Body of pancreas (tissue), 4 donors: ENCODE measurements around the gene TRMU. TPM values are rescaled to one million over a fixed set of nuclear protein-coding genes. Genes with fewer than 3 reads are reported as not detected.
A peak's percentile ranks its signal among the peaks of the same experiment; 100 is the strongest.

Experiments used
- ATAC-seq: fragments of 150-250 bp; one replicate; pipeline ENCODE4 v1.9.1; 2016
- DNase-seq, 4 donors: peaks; one replicate each; pipeline ENCODE4 v3.0.0-alpha.2; 2019
- H3K27ac ChIP-seq, 4 donors: fragments of 200-600 bp; sonication (generic); 1 replicate in 3 of 4; 2 replicates in 1 of 4; pipeline versions ENCODE4 v1.5.1 to v1.6.1; 2016 to 2019; ENCODE audit warnings: mild to moderate bottlenecking in 1 of 4, mixed read lengths in 1 of 4, moderate library complexity in 1 of 4
- H3K27me3 ChIP-seq, 2 donors: fragments of 200-600 bp; sonication (generic); one replicate each; pipeline ENCODE4 v1.6.0; 2016; ENCODE audit warnings: mild to moderate bottlenecking in 1 of 2
- H3K36me3 ChIP-seq, 2 donors: fragments of 200-600 bp; sonication (generic); replicated peaks in 1 of 2; 2 replicates each; pipeline ENCODE4 v1.5.1; 2016; ENCODE audit warnings: low read depth in 2 of 2; ENCODE audit not compliant: insufficient read depth in 1 of 2
- H3K4me1 ChIP-seq: fragments of 200-600 bp; sonication (generic); one replicate; pipeline ENCODE4 v1.6.0; 2016
- H3K4me3 ChIP-seq, 2 donors: fragments of 200-600 bp; sonication (generic); 1 replicate in 1 of 2; 2 replicates in 1 of 2; pipeline ENCODE4 v1.5.1; 2016 to 2019
- H3K9me3 ChIP-seq, 3 donors: fragments of 200-600 bp; sonication (generic); 1 replicate in 2 of 3; 2 replicates in 1 of 3; pipeline ENCODE4 v1.5.1; 2016
- POLR2A ChIP-seq, 3 donors: fragments of 450-650 bp; IDR thresholded peaks; one replicate each; pipeline ENCODE4 v1.6.1; 2016; ENCODE audit warnings: antibody characterized with exemption in 3 of 3, mild to moderate bottlenecking in 2 of 3
- WGBS, 2 donors: methylation state at CpG; one replicate each; pipeline ENCODE4 v1.1.5; 2017; 5-methylcytosine and 5-hydroxymethylcytosine counted together
- intact Hi-C: fragments of 100-400 bp; cut with DNase I; formaldehyde crosslinking; loops from one replicate; pipeline ENCODE4 v1.15.1; 2023
- total RNA-seq, 2 donors: library from RNA; depleted of rRNA; stranded (reverse); fragments of >200 nt; gene quantifications; one replicate each; pipeline ENCODE4 v1.1.0, GENCODE V29; 2016
- TF ChIP-seq, protein P1 (sequence below), 7 experiments: fragments of 450-650 bp in 4 of 7; fragments of 200-600 bp in 3 of 7; sonication (generic) in 3 of 7; IDR thresholded peaks; one replicate each; pipeline ENCODE4 v1.5.1; 2016 to 2019; ENCODE audit warnings: antibody characterized with exemption in 7 of 7

TRMU gene
- total RNA-seq, 2 donors from 2014 or later = 34.2 to 43.5 TPM

DNA sequence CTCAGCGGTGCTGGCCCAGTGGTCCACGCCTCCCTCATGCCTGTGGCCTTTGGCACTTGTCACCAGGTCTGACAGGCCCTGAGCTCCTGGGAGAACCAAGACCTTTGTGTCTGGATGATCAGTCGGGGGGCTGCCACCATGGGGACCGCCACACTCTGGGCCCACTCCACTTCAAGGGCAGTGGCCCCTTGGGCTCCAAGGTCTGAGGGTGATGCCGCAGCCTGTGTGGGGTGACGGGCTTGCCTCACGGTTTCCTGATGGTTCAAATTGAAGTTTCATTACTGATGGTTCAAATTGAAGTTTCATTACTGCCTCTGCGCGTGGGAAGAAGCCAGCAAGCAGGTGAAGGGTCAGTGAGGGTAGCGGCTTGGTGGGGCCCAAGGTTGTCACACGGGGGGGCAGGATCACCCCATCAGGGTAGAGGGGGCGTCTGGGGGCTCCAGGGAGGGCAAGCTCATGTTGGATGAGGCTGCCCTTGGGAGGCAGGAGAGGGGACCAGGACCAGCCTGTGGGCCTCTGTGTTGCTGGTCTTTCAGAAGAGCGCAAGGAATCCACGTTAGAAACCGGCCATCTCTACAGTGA lies 27.5 kb downstream of the TRMU start:
- Histone ChIP-seq H3K36me3 (no peaks in the 10 kb centered on the region), H3K4me1 (peaks cover 13% of the 10 kb centered on the region), H3K27ac (peak overlapping the region in 1 of 4 donors; percentile 27), H3K27me3 (no peaks in the 10 kb centered on the region), H3K4me3 (no peak overlapping the region), H3K9me3 (no peaks in the 10 kb centered on the region)
- intact Hi-C loops = no loop called here
- TF ChIP-seq, protein P1, sequence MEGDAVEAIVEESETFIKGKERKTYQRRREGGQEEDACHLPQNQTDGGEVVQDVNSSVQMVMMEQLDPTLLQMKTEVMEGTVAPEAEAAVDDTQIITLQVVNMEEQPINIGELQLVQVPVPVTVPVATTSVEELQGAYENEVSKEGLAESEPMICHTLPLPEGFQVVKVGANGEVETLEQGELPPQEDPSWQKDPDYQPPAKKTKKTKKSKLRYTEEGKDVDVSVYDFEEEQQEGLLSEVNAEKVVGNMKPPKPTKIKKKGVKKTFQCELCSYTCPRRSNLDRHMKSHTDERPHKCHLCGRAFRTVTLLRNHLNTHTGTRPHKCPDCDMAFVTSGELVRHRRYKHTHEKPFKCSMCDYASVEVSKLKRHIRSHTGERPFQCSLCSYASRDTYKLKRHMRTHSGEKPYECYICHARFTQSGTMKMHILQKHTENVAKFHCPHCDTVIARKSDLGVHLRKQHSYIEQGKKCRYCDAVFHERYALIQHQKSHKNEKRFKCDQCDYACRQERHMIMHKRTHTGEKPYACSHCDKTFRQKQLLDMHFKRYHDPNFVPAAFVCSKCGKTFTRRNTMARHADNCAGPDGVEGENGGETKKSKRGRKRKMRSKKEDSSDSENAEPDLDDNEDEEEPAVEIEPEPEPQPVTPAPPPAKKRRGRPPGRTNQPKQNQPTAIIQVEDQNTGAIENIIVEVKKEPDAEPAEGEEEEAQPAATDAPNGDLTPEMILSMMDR (IDR thresholded peaks at IDR 0.05) = no peak
- TF ChIP-seq POLR2A (IDR thresholded peaks at IDR 0.05) = no peak
- 86 to 88% methylated on average over 13 of the region's 15 CpGs for WGBS, 2 donors
- ATAC-seq (no peak), DNase-seq (no peak)

DNA sequence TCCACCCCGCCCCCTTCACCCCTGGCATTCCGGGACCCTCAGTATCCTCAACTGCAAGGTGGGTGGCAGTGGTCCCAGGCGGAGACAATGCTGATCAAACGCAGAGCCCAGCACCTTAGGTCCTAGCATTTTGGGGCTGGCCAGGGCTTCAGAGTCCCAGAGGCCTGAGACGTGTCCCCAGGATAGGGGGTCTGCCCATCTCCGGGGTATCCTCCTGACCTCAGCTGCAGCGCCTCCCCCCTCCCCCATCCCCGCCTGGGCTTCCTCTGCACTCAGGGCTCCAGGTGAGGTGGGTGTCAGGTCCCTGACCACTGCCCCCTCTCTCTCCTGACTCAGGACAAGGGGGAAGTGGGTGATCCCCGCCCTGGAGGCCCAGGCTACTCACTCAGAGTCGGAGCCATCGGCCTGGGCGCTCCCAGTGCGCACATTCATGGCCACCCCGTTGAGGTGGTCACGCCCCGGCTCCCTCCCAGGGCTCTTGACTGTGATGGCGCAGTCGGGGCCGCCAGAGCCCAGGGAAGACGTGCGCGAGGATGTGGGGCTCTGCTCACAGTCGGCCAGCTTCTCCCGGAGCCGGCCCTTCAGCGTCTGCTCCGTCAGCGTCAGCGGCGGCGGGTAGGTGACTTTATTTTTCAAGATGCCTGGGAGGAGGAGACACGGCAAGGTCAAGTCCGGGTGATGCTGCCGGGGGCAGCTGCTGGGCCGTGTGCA lies 28.3 kb downstream of the TRMU start:
- ATAC-seq (no peak), DNase-seq (no peak)
- Histone ChIP-seq H3K9me3 (no peaks in the 10 kb centered on the region), H3K4me1 (peaks cover 13% of the 10 kb centered on the region), H3K27me3 (no peaks in the 10 kb centered on the region), H3K4me3 (no peak overlapping the region), H3K27ac (no peak overlapping the region), H3K36me3 (no peaks in the 10 kb centered on the region)
- intact Hi-C loops = no loop called here
- no peak for TF ChIP-seq POLR2A (IDR thresholded peaks at IDR 0.05)
- TF ChIP-seq, protein P1 (IDR thresholded peaks at IDR 0.05) = no peak
- WGBS, 2 donors = 86 to 91% methylated on average over 20 to 35 of the region's 35 CpGs

DNA sequence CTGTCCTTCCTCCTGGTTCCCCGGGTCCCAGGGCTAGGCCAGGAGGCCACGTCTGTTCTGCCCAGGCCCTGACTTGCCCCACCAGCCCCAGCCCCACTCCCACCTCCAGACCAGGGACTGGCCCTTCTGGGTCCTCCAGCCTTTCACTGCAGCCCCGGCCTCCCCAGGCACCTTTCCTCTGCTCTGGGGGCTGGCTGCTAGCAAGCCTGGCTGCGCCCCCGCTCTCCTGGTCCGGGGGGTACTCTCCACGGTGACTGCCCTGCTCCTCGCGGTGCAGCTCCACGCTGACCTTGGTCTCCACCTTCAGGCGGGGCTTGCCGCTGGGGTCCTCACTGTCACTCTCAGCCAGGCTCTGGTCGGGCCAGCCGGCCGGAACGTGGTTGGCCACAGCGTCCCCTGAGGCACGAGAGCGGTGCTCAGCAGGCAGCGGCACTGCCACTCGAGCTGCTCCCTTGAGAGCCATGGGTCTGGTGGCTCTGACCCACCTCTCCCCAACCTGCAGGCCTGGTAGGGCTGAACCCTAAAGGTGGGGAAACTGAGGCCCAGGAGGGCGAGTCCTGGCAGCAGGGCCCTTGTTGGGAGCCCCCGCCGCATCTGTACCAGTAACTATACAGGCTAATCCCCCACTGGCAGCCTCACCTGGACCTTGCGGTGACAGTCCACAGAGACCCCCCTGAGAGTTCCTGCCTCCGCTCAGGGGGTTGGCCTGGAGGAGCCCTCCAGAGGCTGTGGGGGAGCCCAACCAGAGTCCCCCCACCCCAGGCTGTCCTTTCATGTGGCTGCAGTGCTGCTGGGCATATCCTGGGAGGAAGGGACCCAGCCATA lies 29.0 kb downstream of the TRMU start:
- WGBS, 2 donors = 20 to 89% methylated on average over 1 to 25 of the region's 26 CpGs
- Histone ChIP-seq H3K9me3 (no peaks in the 10 kb centered on the region), H3K4me1 (peaks cover 13% of the 10 kb centered on the region), H3K36me3 (no peaks in the 10 kb centered on the region), H3K27ac (no peak overlapping the region), H3K27me3 (no peaks in the 10 kb centered on the region), H3K4me3 (no peak overlapping the region)
- DNase-seq (no peak), ATAC-seq (no peak)
- TF ChIP-seq POLR2A (IDR thresholded peaks at IDR 0.05) = no peak
- TF ChIP-seq, protein P1 (IDR thresholded peaks at IDR 0.05) = no peak
- intact Hi-C loops = loop anchor here (5.0 kb wide), 1 partner anchor 178 kb away; no protein-coding TSS in a partner anchor

DNA sequence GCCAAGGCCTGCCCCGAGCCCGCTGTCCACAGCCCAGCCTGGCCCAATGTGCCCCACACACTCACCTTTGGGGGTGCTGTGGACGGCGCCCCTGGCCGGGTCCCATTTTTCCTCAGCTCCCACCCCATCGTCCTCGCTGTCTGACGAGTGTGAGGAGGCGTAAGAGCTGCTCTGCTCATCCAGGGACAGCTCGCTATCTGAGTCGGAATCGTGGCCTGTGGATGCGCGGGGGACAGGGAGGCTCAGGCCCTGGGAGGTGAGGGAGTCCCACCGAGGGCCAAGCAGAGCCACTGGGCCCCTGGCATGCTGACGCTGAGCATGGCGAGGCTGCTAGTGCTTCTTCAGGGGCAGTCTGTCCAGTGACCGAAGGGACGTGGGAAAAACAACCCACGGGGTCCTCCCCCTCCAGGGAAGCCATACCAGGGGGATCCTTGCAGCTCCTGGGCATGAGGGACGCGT lies 29.7 kb downstream of the TRMU start:
- intact Hi-C loops = loop anchor here (5.0 kb wide), 1 partner anchor 177 kb away; no protein-coding TSS in a partner anchor
- no peaks in the 10 kb centered on the region for H3K36me3 ChIP-seq
- no peak overlapping the region for H3K27ac ChIP-seq
- DNase-seq (no peak), ATAC-seq (no peak)
- no peaks in the 10 kb centered on the region for H3K27me3 ChIP-seq
- no peaks in the 10 kb centered on the region for H3K9me3 ChIP-seq
- H3K4me1 ChIP-seq = peaks cover 13% of the 10 kb centered on the region
- H3K4me3 ChIP-seq = no peak overlapping the region
- TF ChIP-seq, protein P1 (IDR thresholded peaks at IDR 0.05) = no peak
- TF ChIP-seq POLR2A (IDR thresholded peaks at IDR 0.05) = no peak
- 77 to 89% methylated on average over 14 to 21 of the region's 22 CpGs for WGBS, 2 donors
